Keratinocyte (primary cell): ENCODE data around the gene PTPRN2. TPM values are rescaled to one million over a fixed set of nuclear protein-coding genes. Genes with fewer than 3 reads are reported as not detected.

Experiments used
- DNase-seq: peaks from one replicate; pipeline ENCODE4 v3.0.0-alpha.2; 2011; ENCODE audit warnings: low read depth, missing footprints, low spot score
- FAIRE-seq: peaks from 2 replicates; lab custom pipeline; 2011; peaks lifted over from hg19 to GRCh38; lab: Jason Lieb, UNC
- H2AFZ ChIP-seq: 2 replicates; pipeline ENCODE4 v1.6.0; 2012; ENCODE audit warnings: low read length, control low read depth, inconsistent platforms; ENCODE audit not compliant: control insufficient read depth
- H3K27ac ChIP-seq: 2 replicates; pipeline ENCODE4 v1.5.1; 2011; ENCODE audit warnings: low read length; ENCODE audit not compliant: control insufficient read depth, insufficient read depth
- H3K27me3 ChIP-seq: 3 replicates; pipeline ENCODE4 v1.6.0; 2011; ENCODE audit warnings: low read length; ENCODE audit not compliant: control insufficient read depth, insufficient read depth; ENCODE audit errors: extremely low read depth
- H3K36me3 ChIP-seq, 2 experiments: 2 replicates in 1 of 2; 3 replicates in 1 of 2; pipeline ENCODE4 v1.5.1; 2011; ENCODE audit warnings: low read length in 2 of 2, mild to moderate bottlenecking in 1 of 2; ENCODE audit not compliant: control insufficient read depth in 2 of 2, insufficient read depth in 2 of 2; ENCODE audit errors: extremely low read depth in 1 of 2
- H3K4me1 ChIP-seq: 3 replicates; pipeline ENCODE4 v1.5.1; 2011; ENCODE audit warnings: low read length; ENCODE audit not compliant: control insufficient read depth, insufficient read depth; ENCODE audit errors: extremely low read depth
- H3K4me2 ChIP-seq: 3 replicates; pipeline ENCODE4 v1.6.0; 2011; ENCODE audit warnings: low read depth, low read length; ENCODE audit not compliant: control insufficient read depth, insufficient read depth; ENCODE audit errors: extremely low read depth
- H3K4me3 ChIP-seq, 3 experiments: fragments of 200-600 bp in 1 of 3; sonication (generic) in 1 of 3; 2 replicates in 2 of 3; 3 replicates in 1 of 3; pipeline ENCODE4 v1.5.1; 2011 to 2016; ENCODE audit warnings: low read length in 3 of 3, mild to moderate bottlenecking in 3 of 3, control low read depth in 2 of 3, inconsistent platforms in 1 of 3, low read depth in 1 of 3, mixed read lengths in 1 of 3, mixed run types in 1 of 3, moderate library complexity in 1 of 3; ENCODE audit not compliant: control insufficient read depth in 2 of 3, insufficient read depth in 2 of 3; ENCODE audit errors: extremely low read depth in 1 of 3
- H3K79me2 ChIP-seq: 2 replicates; pipeline ENCODE4 v1.6.0; 2012; ENCODE audit warnings: low read length; ENCODE audit not compliant: control insufficient read depth, insufficient read depth
- H3K9ac ChIP-seq: 3 replicates; pipeline ENCODE4 v1.6.0; 2011; ENCODE audit warnings: low read length; ENCODE audit not compliant: control insufficient read depth, insufficient read depth; ENCODE audit errors: extremely low read depth
- H3K9me1 ChIP-seq: 3 replicates; pipeline ENCODE4 v1.6.0; 2011; ENCODE audit warnings: low read length; ENCODE audit not compliant: control insufficient read depth, insufficient read depth; ENCODE audit errors: extremely low read depth
- H3K9me3 ChIP-seq: 2 replicates; pipeline ENCODE4 v1.5.1; 2012; ENCODE audit warnings: low read depth, low read length; ENCODE audit not compliant: control insufficient read depth
- H4K20me1 ChIP-seq: 3 replicates; pipeline ENCODE4 v1.6.0; 2011; ENCODE audit warnings: low read length; ENCODE audit not compliant: control insufficient read depth, insufficient read depth; ENCODE audit errors: extremely low read depth
- CTCF ChIP-seq, 3 experiments: IDR thresholded peaks in 1 of 3; conservative IDR thresholded peaks in 1 of 3; optimal IDR thresholded peaks in 1 of 3; 2 replicates in 2 of 3; 3 replicates in 1 of 3; pipeline versions ENCODE3 to v1.5.1; 2011; ENCODE audit warnings: low read length in 3 of 3, mild to moderate bottlenecking in 3 of 3, moderate library complexity in 2 of 3, control low read depth in 1 of 3, inconsistent platforms in 1 of 3; ENCODE audit not compliant: insufficient read depth in 2 of 3; ENCODE audit errors: extremely low read depth in 1 of 3
- EZH2 ChIP-seq: IDR thresholded peaks from one replicate; pipeline ENCODE4 v1.6.1; 2012; ENCODE audit warnings: inconsistent platforms, mild to moderate bottlenecking, low read length, moderate library complexity
- dilution Hi-C: fragments of 300-500 bp; cut with MboI; formaldehyde crosslinking; loops from one replicate; pipeline ENCODE4 v1.7.0; 2020; ENCODE audit warnings: low sequenced_read_pairs; ENCODE audit not compliant: extremely low pct_ligation_motif_present
- polyA plus RNA-seq, 5 experiments: library from polyadenylated mRNA; depleted of rRNA in 3 of 5; stranded (reverse) in 3 of 5; stranded (forward) in 1 of 5; unstranded in 1 of 5; fragments of >200 nt; gene quantifications; 1 replicate in 1 of 5; 2 replicates in 3 of 5; 3 replicates in 1 of 5; pipeline versions ENCODE4 v1.2.1 to v1.2.3, GENCODE V29; 2011 to 2012; ENCODE audit warnings: missing spikeins in 2 of 5, low read depth in 1 of 5, low replicate concordance in 1 of 5

PTPRN2 gene
- polyA plus RNA-seq, 1 donor (not counting 4 experiments of a cell fraction or from before 2014, with no cell fraction given) = not detected

DNA sequence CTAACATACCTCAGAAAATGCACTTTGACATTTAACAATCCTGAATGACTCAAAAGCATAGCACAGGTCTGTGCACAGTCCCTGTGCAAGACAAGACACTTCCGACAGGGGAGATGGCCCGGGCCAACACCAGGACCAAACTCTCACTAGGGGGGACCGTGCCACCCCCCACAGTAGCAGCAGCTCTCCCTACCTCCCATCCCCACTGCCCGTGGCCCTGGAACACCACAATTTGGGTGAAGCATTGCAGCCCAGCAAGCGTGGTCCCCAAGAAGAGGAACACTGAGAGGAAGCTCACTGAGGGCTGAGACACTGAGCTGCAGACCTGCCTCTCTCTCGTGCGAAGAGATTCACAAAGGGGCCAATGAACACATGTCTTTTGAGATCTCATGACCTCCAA is 26.0 kb downstream of the PTPRN2 start:
- Histone ChIP-seq H3K4me1 (no peaks in the 10 kb centered on the region), H3K9me1 (no peaks in the 10 kb centered on the region), H3K27ac (no peak overlapping the region), H3K4me3 (no peak overlapping the region), H3K9ac (no peak overlapping the region), H3K27me3 (no peaks in the 10 kb centered on the region), H3K36me3 (no peaks in the 10 kb centered on the region), H4K20me1 (no peaks in the 10 kb centered on the region), H3K9me3 (no peaks in the 10 kb centered on the region), H3K79me2 (no peaks in the 10 kb centered on the region), H2AFZ (no peak overlapping the region), H3K4me2 (no peak overlapping the region)
- DNase-seq (no peak), FAIRE-seq (no peak)
- dilution Hi-C loops = no loop called here
- TF ChIP-seq CTCF (optimal IDR thresholded peaks at IDR 0.05 in 1 of 3, IDR thresholded peaks at IDR 0.05 in 1 of 3, conservative IDR thresholded peaks at IDR 0.05 in 1 of 3; ENCODE audit: extremely low read depth in 1 of 3, insufficient read depth in 2 of 3, low read length in 3 of 3) (no peak), EZH2 (no peak)

DNA sequence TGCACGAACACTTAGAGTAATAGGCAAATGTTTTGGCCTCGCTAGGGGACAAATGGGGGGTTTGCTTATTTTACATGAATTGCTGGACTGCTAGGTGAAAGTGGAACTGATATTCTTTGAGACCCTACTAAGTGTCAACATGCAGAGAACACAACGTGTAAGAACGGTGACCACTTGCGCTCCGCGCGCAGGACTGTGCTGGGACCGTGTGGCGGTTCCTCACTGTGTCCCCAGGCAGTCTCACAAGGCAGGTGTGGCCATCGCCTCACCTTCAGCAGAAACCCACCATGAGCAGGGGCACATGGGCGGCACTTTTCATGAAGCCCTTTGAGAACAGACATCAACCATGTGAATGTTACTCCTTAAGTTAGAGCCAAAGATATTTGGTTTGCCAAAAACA is 27.2 kb downstream of the PTPRN2 start:
- Histone ChIP-seq H3K36me3 (no peaks in the 10 kb centered on the region), H3K27me3 (no peaks in the 10 kb centered on the region)

More for the DNA sequence above, 27.2 kb downstream of the PTPRN2 start:
- no peak overlapping the region for H3K9ac ChIP-seq
- H3K4me3 ChIP-seq = no peak overlapping the region
- H3K4me2 ChIP-seq = no peak overlapping the region
- no peaks in the 10 kb centered on the region for H3K4me1 ChIP-seq
- no peaks in the 10 kb centered on the region for H3K9me3 ChIP-seq
- H3K27ac ChIP-seq = no peak overlapping the region
- H4K20me1 ChIP-seq = no peaks in the 10 kb centered on the region
- no peaks in the 10 kb centered on the region for H3K79me2 ChIP-seq
- FAIRE-seq (no peak), DNase-seq (no peak)
- no peak for TF ChIP-seq CTCF (optimal IDR thresholded peaks at IDR 0.05 in 1 of 3, IDR thresholded peaks at IDR 0.05 in 1 of 3, conservative IDR thresholded peaks at IDR 0.05 in 1 of 3; ENCODE audit: extremely low read depth in 1 of 3, insufficient read depth in 2 of 3, low read length in 3 of 3)
- TF ChIP-seq EZH2 = no peak
- no peak overlapping the region for H2AFZ ChIP-seq
- H3K9me1 ChIP-seq = no peaks in the 10 kb centered on the region
- dilution Hi-C loops = no loop called here
